HG02973 (cell line): ENCODE measurements around the gene PLIN5.

Experiments used
- ATAC-seq: cut with Tn5 transposase; IDR thresholded peaks from one replicate; pipeline ENCODE4 v1.9.1; 2021; ENCODE audit warnings: moderate library complexity; ENCODE audit not compliant: unreplicated experiment

The PLIN5 gene

DNA sequence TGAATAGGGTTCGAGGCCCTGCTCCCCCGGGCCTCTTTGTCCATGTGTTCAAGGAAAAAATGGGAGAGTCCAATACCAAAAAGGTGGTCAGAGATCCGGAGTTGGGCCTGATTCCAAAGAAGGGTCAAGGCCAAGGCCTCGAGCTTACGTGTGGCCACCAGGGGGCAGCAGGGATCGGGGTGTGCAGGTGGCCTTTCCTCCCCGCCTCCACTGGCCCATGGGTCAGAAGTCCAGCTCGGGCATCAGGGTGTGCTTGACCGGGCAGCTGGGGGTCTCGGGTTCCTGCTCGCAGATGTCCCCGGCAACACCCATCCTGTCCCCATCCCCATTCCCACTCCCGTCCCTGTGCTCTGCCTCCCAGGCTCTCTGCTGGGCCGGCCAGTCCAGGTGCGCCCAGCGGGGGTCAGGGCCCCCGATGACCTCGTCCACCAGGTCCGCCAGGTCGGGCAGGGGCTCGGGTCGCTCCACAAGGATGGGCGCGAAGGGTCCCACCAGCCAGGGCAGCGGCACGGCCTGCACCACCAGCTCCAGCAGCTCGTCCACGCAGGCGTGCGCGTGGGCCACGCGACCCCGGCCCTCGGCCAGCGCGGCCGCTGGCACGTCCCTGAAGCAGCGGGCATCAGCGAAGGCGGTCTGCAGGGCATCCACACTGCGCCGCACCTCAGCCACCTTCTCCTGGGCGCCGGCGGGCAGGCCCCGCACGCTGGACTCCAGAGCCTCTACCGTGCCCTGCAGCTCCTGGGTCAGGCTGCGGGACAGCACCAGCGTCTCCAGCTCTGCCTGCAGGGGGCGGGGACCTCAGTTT is 11.5 kb downstream of the PLIN5 start:
- ATAC-seq = no peak

GRCh38 chr19:4522291-4523002 is 12.6 kb downstream of the PLIN5 start:
- no peak for ATAC-seq

GRCh38 chr19:4521888-4522242 is 13.2 kb downstream of the PLIN5 start:
- no peak for ATAC-seq

GRCh38 chr19:4521170-4521887 is 13.7 kb downstream of the PLIN5 start:
- ATAC-seq = no peak

DNA sequence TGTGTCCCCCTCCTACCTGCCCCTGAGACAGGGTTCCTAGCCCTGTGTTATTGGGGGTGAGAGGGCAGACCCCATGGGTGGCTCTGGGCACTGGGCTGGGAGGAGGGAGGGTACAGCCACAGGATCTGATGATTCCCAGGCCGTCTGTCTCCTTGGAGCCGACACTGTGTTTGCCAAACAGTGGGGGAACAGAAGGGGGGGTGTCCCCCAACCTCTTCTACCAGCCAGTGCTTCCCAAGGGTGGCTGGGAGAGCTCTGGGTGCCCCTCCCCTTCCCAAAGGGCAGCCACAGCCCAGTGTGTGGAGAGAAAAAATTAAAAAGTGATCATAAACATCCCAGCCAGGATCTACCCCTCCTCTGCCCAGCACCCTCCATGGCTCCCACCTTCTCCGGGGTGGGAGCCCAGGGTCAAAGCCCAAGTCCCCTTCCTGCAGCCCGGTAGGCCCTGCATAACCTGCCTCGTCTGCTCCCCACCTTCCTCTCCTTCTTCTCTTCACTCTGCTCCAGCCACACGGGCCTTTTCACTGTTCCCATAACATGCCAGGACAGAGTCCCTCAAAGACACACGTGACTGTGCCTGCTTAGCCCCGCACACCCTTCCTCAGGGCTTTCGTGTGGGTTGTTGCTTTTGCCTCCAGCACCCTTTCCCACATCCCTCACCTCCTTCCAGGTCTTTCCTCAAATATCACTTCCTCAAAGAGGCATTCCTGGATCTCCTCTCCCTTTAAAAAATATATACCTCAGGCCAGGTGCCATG is 15.3 kb downstream of the PLIN5 start:
- ATAC-seq = no peak

DNA sequence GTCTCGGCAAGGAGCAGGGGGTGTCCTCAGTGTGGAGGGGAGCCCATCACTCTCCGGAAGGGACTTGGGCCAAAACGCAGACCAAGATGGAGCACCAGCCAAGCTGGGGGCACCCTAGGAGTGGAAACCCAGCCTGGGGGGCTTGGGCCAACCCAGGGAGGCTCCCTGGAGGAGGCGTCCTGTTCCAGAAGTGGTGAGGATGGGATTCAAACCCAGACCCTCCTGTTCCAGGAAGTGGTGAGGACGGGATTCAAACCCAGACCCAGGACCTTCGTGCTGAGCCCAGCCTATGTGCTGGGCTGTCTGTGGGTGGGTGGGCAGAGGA is 15.9 kb downstream of the PLIN5 start:
- no peak for ATAC-seq

DNA sequence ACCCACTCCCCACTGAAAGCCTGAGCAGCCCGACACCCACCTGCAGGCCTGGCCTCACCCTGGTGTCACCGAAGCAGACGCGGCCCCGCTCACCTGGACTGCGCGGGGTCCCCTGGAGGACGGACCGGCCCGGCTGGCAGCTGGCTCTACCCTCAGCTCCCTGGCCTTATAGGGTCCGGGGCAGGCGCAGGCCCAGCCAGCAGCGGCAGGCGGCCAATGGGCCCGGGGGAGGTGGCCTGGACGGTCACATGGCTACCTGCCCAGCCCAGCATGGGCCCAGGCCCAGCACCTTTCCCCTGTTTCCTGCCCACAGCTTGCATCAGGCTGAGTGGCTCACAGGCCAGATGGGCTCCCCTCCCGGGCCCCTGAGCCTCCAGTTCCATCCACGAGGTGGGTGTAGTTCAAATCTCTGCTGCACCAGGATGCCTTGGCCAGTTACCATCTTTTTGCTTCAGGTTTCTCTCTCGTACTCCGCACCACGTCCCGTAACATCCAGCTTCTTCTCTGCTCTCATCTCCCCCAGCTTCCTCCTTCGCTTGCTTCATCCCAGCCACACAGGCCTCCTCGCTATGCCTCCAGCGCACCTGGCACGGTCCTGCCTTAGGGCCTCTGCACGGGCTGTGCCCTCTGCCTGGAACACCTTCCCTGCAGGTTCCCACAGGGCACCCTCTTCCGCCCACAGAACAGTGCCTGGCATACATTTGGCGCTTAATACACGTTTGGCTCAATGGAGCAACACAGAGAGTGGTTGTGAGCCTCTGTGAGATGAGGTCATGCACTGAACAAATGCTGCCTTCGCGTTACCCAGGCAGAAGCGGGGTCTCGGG is 16.5 kb downstream of the PLIN5 start, which contains the start of gene PLIN4:
Gene PLIN4, minus strand, starts transcription at position 142 of the 827 bp plus-strand sequence. CDS start 214 bp downstream, outside the sequence.
- ATAC-seq = no peak

- no peak for ATAC-seq
Observed at GRCh38 chr19:4517451-4518057, 17.5 kb downstream of the PLIN5 start.

DNA sequence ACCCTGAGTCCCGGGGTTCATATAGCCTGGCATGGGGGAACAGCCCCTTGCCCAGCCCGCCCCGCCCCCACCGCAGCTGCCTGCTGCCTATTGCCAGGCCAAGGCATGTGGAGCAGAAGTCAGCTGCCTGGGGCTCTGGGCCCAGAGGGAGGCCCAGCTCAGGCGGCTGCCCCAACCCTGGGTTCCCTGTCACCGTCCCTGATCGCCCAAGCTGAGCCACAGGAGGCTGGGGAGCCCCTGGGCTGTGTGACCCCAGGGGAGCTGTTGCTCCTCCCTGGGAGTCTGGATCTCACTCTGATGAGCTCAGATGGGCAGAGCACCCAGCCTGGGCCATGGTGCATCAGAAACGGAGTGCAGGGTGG is 18.1 kb downstream of the PLIN5 start:
- ATAC-seq = no peak

DNA sequence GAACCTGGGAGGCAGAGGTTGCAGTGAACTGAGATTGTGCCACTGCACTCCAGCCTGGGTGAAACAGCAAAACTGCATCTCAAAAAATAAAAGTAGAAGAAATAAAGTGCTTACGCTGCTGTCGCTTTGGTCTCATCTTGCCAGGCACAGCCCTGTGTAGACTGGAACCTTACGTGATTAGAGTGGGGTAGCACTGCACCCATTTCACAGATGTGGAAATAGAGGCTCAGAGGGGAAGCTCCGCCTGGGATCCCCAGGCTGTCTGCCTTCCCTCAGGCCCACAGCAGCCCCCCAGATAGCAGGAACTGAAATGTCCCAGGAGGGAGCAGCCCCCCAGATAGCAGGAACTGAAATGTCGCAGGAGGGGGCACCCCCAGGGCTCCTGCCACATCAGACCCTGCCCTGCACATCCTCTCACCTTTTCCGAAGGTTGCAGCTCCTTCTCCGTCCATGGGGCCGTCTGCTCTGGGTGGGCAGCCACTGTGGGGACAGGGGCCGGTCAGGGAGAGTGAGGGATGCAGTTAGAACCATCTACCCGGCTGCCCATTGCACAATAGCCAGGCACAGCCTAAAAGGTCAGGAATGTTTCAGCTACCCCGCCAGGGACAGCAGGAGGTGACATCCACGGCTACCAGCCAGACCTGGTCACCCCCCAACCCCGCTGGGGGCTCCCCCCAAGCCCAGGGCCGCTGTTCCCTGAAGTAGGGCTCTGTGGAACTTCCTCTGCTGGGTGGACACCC is 18.7 kb downstream of the PLIN5 start:
- no peak for ATAC-seq

GRCh38 chr19:4515732-4516131 is 19.3 kb downstream of the PLIN5 start:
- no peak for ATAC-seq

DNA sequence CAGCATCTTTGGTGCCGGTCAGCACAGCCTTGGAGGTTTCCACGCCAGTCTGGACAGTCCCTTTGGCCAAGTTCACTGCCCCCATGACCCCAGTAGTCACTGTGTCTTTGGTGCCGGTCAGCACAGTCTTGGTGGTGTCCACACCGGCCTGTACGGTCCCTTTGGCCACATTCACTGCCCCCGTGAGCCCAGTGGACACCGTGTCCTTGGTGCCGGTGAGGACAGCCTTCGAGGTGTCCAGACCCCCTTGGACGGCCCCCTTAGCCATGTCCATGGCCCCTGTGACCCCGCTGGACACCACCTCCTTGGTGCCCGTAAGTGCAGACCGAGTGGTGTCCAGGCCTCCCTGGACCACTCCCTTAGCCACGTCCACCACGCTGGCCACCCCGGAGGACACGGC is 21.8 kb downstream of the PLIN5 start:
- no peak for ATAC-seq

- no peak for ATAC-seq
Observed at GRCh38 chr19:4512070-4512469, 23.0 kb downstream of the PLIN5 start.

DNA sequence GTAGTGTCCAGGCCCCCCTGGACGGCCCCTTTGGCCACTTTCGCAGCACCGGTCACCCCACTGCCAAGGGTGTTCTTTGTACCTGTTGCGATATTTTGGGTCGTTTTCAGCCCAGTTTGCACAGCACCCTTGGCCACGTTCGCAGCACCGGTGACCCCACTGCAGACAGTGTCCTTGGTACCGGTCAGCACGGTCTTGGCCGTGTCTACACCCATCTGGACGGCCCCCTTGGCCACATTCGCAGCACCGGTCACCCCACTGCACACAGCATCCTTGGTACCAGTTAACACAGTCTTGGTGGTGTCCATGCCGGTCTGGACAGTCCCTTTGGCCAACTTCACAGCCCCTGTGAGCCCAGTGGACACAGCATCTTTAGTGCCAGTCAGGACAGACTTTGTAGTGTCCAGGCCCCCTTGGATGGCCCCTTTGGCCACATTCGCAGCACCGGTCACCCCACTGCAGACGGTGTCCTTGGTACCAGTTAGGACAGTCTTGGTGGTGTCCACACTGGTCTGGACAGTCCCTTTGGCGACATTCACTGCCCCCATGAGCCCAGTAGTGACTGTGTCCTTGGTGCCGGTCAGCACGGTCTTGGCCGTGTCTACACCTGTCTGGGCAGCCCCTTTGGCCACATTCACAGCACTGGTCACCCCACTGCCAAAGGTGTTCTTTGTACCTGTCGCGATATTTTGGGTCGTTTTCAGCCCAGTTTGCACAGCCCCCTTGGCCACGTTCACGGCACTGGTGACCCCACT is 23.5 kb downstream of the PLIN5 start:
- ATAC-seq = no peak

DNA sequence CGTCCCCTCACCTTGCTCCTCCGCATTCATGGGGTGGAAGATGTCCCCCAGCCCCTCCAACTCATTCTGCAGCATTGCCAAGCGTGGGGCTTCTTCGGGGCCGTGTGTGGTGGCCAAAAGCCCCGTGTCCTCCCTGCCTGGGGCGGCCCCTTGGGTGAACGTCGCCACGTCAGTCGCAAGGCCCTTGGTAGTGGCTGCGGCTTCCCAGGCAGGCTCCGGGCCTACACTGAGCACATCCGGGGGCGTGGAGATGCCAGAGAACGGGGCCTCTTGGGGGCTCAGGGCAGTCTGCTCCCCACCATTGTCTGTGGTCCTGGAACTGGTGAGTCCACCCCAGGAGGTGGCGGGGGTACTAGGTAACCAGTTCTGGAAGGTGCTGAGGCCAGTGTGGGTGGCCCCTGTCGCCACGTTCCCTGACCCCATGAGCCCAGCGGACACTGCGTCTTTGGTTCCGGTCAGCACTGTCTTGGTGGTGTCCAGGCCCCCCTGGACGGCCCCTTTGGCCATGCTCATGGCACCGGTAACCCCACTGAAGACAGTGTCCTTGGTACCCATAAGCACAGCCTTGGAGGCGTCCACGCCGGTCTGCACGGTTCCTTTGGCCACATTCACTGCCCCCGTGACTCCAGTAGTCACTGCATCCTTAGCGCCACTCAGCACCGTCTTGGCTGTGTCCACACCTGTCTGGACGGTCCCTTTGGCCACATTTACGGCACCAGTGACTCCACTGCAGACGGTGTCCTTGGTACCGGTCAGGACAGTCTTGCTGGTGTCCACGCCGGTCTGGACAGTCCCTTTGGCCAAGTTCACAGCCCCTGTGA is 24.4 kb downstream of the PLIN5 start:
- ATAC-seq = no peak

DNA sequence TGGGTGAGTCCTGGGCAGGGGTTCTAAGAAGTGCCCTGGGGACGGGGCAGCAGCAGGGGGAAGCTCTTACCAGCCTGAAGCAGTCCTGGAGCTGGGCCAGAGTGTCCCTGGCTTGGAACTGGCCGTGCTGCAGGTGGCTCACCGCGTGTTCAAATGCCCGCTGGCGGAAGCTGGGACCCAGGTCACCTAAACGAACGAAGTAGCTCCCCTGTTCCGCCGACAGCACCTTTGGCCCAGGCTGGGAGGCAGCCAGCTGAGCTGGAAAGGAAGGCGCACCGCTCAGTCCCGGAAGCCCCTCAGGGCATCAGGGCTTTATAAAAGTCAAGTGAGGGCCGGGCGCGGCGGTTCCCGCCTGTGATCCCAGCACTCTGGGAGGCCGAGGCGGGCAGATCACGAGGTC is 26.3 kb downstream of the PLIN5 start:
- ATAC-seq = no peak

DNA sequence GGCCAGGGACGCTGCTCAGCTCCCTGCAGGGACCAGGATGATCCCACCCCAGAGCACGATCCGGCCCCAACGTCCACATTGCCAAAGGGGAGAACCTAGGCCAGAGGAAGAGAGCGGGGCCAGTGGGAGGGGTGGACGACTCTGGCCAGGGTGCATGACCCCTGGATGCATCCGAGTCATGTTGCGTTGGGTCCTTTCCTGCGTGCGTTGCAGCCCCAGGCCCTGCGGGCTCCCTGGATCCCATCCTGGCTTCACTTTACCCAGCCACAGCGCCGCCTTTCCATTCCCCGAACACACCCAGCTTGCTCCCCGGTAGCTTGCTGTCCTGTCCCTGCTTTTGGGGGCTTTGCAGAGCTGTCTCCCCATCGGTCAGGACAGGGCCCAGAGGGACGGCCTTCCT is 27.2 kb downstream of the PLIN5 start:
- ATAC-seq = no peak

- no peak for ATAC-seq
Observed at GRCh38 chr19:4507150-4507452, 27.9 kb downstream of the PLIN5 start.
